Measurements from ENCODE around the gene NIM1K.
"Not testable (repeated sequence)": the region's sequence is repeated elsewhere in the genome, so short reads cannot be mapped to it uniquely, and the experiment has no call there.

NIM1K gene

GRCh38 chr5:43279548-43280274 lies 87.7 kb downstream of the NIM1K start:
- DNase-seq (ENCODE audit: low read depth in 2 of 2) = no peak

GRCh38 chr5:43281840-43282658 lies 90.0 kb downstream of the NIM1K start:
- DNase-seq (ENCODE audit: low read depth in 2 of 2) = no peak

DNA sequence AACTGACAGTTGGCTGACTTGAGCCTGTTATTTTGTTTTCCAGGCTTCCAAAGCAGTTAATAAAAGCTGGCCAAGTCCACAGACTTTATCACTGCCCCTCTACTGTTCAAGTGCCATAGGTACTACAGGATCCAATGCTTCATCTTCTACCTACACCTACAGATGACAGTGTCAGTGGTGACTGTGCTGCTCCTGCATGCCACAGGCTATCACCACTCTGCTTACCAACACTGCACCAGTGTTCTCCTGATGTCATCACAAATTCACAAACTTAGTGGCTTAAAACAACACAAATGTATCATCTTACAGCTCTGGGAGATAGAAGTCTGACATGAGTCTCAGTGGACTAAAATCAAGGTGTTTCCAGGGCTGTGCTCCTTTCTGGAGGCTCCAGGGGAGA lies 94.6 kb downstream of the NIM1K start:
- no peak for DNase-seq (ENCODE audit: low read depth in 2 of 2)

DNA sequence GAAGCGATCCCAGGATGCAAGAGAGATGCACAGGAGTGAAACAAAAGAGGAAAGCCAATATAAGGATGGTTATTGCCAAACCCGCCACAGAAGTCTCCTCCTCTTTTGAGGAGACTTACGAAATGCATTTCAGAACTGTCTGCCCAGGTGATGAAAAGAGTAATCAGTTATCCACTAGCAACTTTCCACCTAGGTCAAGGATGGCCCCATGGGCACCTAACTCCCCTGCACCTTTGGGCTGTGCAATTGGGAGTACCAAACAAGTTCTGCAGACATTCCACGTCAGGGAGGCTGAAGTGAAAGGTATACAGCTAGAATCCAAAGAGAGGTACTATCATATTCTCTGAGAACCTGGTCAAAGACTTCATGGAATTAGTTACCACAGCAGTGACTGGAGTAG lies 95.5 kb downstream of the NIM1K start:
- DNase-seq (ENCODE audit: low read depth in 2 of 2) = no peak

GRCh38 chr5:43288269-43288831 lies 96.3 kb downstream of the NIM1K start:
- no peak for DNase-seq (ENCODE audit: low read depth in 2 of 2)

- no peak for DNase-seq (ENCODE audit: low read depth in 2 of 2)
Measured at GRCh38 chr5:43290726-43291125, 98.7 kb downstream of the NIM1K start.

DNA sequence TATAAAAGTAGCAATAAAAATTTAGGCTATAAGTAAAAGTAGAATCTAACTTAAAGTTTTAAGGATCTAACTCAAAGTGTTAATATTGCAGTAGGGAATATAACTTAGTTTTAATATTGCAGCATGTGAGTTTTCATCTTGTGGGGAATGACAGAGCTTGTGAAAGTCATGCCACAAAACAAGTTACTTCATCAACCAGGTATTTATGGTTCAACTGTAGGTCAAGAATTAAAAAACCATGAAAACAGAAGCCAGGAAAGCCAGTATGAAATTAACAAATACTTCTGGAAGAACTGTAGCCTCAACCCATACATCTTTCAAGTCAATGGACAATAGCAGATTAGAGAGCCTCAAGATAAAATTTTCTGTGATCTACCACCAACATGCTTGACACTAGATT lies 102.2 kb downstream of the NIM1K start:
- no peak for DNase-seq (ENCODE audit: low read depth in 2 of 2)

GRCh38 chr5:43295202-43295601 lies 103.2 kb downstream of the NIM1K start:
- no peak for DNase-seq (ENCODE audit: low read depth in 2 of 2)

DNA sequence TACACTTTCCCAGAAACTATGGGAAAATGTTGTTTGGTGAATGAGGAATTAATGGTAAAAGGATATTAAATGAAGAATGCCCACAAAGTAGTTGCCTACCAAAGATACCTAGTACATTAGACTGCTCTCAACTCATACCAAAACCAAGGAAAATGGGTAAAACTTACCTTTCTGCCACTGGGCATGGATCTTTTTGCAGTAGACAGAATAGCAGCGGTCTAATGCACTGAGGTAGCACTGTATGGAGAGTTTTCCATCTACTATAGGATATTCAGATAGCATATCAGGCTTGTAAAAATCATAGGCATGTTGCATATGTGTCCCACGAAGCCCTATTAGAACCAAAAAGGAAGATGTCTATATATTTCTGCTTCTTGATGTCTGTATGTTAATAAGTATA lies 104.8 kb downstream of the NIM1K start:
- DNase-seq (ENCODE audit: low read depth in 2 of 2) = no peak

DNA sequence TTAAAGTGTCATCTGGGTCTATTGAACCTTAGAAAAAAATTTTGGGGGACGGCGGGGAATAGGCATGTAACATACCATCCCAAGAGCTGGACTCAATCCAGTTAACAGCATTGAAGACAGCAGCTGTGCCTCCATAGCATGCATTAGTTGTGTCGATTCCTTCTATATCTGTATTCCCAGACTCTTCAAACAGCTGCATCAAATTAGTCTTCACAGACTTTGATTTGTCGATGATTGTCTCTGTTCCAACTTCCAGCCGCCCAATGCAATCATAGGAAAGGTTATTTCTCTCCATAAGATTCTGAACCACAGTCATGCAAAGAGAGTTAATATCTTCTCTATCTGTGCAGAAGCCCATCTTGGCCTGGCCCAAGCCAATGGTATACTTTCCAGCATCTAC lies 106.4 kb downstream of the NIM1K start:
- no peak for DNase-seq (ENCODE audit: low read depth in 2 of 2)

DNA sequence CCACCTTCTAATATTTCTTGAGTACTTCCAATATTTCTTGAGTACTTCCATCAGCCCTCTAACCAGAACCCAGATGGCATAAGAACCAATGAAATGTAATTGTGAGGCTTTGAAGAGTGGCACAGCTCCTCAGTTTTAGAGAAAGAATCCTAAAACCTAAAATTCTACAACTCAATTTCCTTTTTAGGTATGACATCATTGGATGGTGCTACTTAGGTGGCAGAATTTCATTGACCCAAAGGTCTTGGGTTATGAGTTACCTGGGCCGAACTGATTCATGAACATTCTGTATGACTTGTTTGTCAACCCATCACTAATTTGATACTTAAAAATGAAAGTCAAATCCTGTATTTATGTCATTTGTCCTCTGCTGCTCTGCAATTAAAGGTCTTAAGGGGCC lies 108.1 kb downstream of the NIM1K start:
- DNase-seq (ENCODE audit: low read depth in 2 of 2) = no peak

- DNase-seq (ENCODE audit: low read depth in 2 of 2) = no peak
Measured at GRCh38 chr5:43301653-43302091, 109.6 kb downstream of the NIM1K start.

DNA sequence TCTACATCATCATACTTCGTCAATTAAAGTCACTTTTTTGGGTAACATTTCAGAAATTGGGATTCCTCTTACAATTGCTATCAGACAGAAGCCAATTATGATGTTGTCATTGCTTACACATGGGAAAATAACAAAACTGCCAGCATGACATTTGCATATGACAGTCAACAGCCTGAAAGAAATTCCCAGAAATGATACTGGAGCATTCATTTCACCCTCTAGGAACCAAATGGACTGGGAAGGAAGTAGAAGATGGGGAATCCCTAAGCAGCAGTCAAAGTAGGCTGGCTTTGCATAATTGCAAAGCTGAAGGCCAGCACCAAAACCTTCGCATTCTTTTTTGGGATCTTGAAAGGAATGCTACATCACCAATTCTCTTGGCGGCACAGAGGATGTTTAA lies 110.5 kb downstream of the NIM1K start:
- DNase-seq (ENCODE audit: low read depth in 2 of 2) = no peak

GRCh38 chr5:43303242-43303641 lies 111.2 kb downstream of the NIM1K start:
- no peak for DNase-seq (ENCODE audit: low read depth in 2 of 2)

GRCh38 chr5:43304525-43304924 lies 112.5 kb downstream of the NIM1K start:
- no peak for DNase-seq (ENCODE audit: low read depth in 2 of 2)

GRCh38 chr5:43305948-43306565 lies 114.0 kb downstream of the NIM1K start:
- no peak for DNase-seq (ENCODE audit: low read depth in 2 of 2)

GRCh38 chr5:43306954-43307353 lies 114.9 kb downstream of the NIM1K start:
- not testable (repeated sequence) for DNase-seq (ENCODE audit: low read depth in 2 of 2)

- no peak for DNase-seq (ENCODE audit: low read depth in 2 of 2)
Measured at GRCh38 chr5:43309122-43309521, 117.1 kb downstream of the NIM1K start.

DNA sequence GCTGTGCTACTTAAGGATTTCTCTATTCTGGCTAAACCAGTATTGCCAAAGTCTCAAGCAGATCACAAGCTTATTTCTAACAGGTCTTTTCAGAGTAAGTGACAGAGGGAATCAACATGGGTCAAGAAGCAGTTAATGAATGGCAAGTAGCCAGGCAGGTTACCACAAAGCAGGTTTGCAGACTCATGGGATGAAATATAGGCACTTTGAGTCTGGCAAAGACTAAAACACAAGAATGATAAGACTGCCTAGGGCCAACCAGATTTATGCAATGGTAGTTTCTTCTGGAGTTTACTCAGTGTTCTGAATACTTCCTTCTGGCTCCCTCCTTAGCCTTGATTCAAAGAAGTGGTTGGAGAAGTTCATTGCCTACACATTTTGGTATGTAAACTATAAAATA lies 117.6 kb downstream of the NIM1K start:
- DNase-seq (ENCODE audit: low read depth in 2 of 2) = no peak

DNA sequence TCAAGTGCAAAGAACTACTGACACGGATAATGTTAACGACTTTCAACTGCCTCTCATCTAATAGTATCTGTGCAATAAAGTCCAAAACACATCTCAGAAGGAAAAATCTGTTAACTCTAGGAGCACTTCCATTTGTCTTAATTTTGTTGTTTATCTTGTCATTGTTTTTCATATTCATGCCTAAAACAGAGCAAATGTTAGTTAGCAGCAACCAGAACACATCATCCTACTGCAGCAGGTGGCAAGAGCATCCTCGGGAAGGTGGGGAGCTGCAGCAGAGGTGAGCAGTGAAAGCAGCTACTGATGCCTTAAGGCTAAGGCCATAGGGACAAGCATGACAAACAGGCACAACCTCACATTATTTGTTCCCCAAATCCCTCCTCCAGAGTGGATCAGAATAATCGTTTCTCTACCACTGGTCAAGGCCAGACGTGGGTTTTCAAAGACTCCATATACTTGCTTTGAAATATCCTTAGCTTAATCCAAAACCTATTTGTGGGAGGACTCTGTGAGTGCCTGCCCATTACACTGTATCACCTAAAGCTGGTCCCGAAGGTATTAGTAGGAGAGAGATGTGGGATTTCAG lies 120.1 kb downstream of the NIM1K start:
- DNase-seq (ENCODE audit: low read depth in 2 of 2) = no peak

GRCh38 chr5:43312699-43313034 lies 120.6 kb downstream of the NIM1K start:
- DNase-seq (ENCODE audit: low read depth in 2 of 2) = no peak

All from stimulated activated CD4-positive, alpha-beta T cell treated with anti-CD3 and anti-CD28 coated beads, Interleukin-1b, Interleukin-23, amount 100 ng/mL, for 1 hour (primary cell).